LNCAP (cell line): Measurements from ENCODE around the gene MAF.

Experiments used
- CTCF ChIP-seq: fragments of 450-650 bp; IDR thresholded peaks from 2 replicates; pipeline ENCODE4 v1.5.1; 2017; ENCODE audit warnings: mild to moderate bottlenecking

Gene MAF

GRCh38 chr16:79595931-79596450 is 4.5 kb downstream of the MAF start:
- no peak for TF ChIP-seq CTCF

GRCh38 chr16:79595231-79595641 is 5.3 kb downstream of the MAF start:
- TF ChIP-seq CTCF: no peak

DNA sequence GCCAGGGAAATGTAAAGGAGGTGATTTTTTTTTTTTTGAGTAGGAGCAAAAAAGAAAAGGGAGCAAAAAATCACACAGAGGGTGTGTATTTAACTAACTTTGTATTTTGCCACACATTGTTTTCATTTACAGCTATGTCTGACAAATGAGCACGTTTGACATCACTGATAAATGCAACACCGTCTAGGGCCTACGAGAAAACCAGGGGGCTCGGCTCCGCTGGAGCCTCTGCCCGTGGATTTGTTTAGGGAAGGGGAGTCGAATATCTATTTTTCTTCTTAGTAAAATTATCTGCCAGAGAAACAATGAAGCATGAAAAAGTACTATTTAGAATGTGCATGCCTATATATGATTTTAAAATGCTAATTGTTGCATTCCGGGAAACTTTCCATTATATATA is 6.8 kb downstream of the MAF start:
- TF ChIP-seq CTCF: no peak

GRCh38 chr16:79593074-79593531 is 7.4 kb downstream of the MAF start:
- TF ChIP-seq CTCF: no peak

DNA sequence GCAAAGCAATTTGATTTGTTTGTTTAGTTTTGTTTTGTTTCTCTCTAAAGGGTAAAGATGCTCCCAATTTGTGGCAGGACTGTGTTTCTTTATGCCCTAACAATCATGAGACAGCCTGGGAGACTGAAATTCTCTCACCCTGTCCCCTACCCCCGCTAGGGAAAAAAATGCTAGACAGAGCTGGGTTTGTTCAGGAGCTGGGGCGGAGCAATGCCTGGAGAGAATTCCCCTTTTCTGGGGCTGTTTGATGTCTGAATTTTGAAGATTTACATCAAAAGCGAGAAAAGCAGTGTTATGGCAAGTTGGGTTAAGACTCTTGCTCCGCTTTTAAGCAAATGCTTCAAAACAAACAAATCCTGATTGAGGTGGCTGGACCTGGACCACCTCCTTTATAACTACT is 8.4 kb downstream of the MAF start:
- no peak for TF ChIP-seq CTCF

DNA sequence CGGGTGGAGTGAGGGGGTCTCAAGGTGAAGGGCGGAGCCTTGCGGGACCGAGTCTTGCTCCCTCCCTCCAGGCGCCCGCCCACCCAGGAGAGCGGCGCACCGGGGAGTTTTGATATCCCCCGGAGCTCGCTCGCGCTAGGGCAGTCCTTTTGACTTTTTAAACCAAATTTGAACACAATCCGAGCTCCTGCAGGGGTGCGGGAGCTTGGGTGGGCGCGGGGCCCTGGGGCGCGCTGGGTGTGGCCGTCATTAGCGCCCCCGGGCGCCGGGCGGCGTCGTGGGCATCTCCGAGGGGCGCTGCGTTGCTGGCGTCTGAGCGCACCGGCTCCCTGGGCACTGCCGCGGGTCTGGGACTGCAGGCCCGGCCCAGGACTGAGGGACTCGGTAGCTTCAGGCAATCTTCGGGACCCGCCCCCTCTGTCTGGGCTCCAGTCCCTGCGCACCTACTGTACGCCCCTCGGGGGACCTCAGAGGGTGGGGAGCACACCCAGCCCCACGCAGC is 10.9 kb downstream of the MAF start:
- TF ChIP-seq CTCF: no peak

GRCh38 chr16:79587897-79588296 is 12.6 kb downstream of the MAF start:
- no peak for TF ChIP-seq CTCF

GRCh38 chr16:79587296-79587695 is 13.2 kb downstream of the MAF start:
- no peak for TF ChIP-seq CTCF
